B cell (primary cell): ENCODE results near the gene RPRD1A. TPM values are rescaled to one million over a fixed set of nuclear protein-coding genes. Genes with fewer than 3 reads are reported as not detected.

Experiments used
- ATAC-seq: fragments of 200-7000 bp; cut with Tn5 transposase; one replicate; pipeline ENCODE4 v1.10.0; 2021; ENCODE audit warnings: low read depth, mild to moderate bottlenecking, moderate number of reproducible peaks, moderate library complexity
- CTCF ChIA-PET: fragments of 350-600 bp; sonication (Branson Sonifier 250); formaldehyde crosslinking; loops from one replicate; lab custom pipeline; 2021; ENCODE audit warnings: antibody characterized with exemption, inconsistent platforms; lab: Charles Lee
- POLR2A ChIA-PET: fragments of 350-600 bp; sonication (Branson Sonifier 250); formaldehyde crosslinking; loops from one replicate; lab custom pipeline; 2021; ENCODE audit warnings: antibody characterized with exemption; lab: Charles Lee
- DNase-seq: peaks from one replicate; pipeline ENCODE4 v3.0.0; 2013
- H2AFZ ChIP-seq: 2 replicates; pipeline ENCODE4 v1.6.1; 2012; ENCODE audit warnings: mild to moderate bottlenecking, low read depth, low read length; ENCODE audit not compliant: insufficient read depth, poor library complexity, severe bottlenecking
- H3K27ac ChIP-seq, 2 donors: 1 replicate in 1 of 2; 2 replicates in 1 of 2; pipeline ENCODE4 v1.5.1; 2012 to 2013; ENCODE audit warnings: low read length in 2 of 2, mild to moderate bottlenecking in 2 of 2, moderate library complexity in 1 of 2
- H3K27me3 ChIP-seq, 4 experiments: fragments of 200-600 bp in 1 of 4; sonication (generic) in 1 of 4; replicated peaks in 1 of 4; 1 replicate in 2 of 4; 2 replicates in 2 of 4; pipeline versions ENCODE4 v1.6.1 to v1.7.0; 2013 to 2016; ENCODE audit warnings: low read length in 3 of 4, mild to moderate bottlenecking in 2 of 4, mixed read lengths in 1 of 4, moderate library complexity in 1 of 4; ENCODE audit not compliant: insufficient read depth in 4 of 4, control insufficient read depth in 3 of 4; ENCODE audit errors: control extremely low read depth in 1 of 4
- H3K36me3 ChIP-seq, 2 experiments: replicated peaks in 1 of 2; 1 replicate in 1 of 2; 2 replicates in 1 of 2; pipeline versions ENCODE4 v1.6.1 to v1.7.1; 2013; ENCODE audit warnings: low read length in 1 of 2; ENCODE audit not compliant: insufficient read depth in 2 of 2, control insufficient read depth in 1 of 2; ENCODE audit errors: control extremely low read depth in 1 of 2, extremely low read depth in 1 of 2
- H3K4me1 ChIP-seq, 2 donors: fragments of 200-600 bp in 1 of 2; sonication (generic) in 1 of 2; 1 replicate in 1 of 2; 2 replicates in 1 of 2; pipeline versions ENCODE4 v1.5.1 to v1.6.1; 2013 to 2017; ENCODE audit warnings: low read length in 2 of 2; ENCODE audit not compliant: control insufficient read depth in 2 of 2, insufficient read depth in 2 of 2
- H3K4me2 ChIP-seq: replicated peaks from 2 replicates; pipeline ENCODE3; 2012; ENCODE audit warnings: mild to moderate bottlenecking, low read depth, low read length; ENCODE audit not compliant: poor library complexity, severe bottlenecking
- H3K4me3 ChIP-seq, 5 experiments: fragments of 200-600 bp in 1 of 5; sonication (generic) in 1 of 5; 1 replicate in 3 of 5; 2 replicates in 2 of 5; pipeline versions ENCODE4 v1.5.1 to v1.7.0; 2011 to 2016; ENCODE audit warnings: low read length in 4 of 5, mild to moderate bottlenecking in 4 of 5, low read depth in 2 of 5, control low read depth in 1 of 5, moderate library complexity in 1 of 5; ENCODE audit not compliant: insufficient read depth in 1 of 5; ENCODE audit errors: control extremely low read depth in 1 of 5, extremely low read depth in 1 of 5
- H3K79me2 ChIP-seq: fragments of 200-600 bp; sonication (generic); one replicate; pipeline ENCODE4 v1.6.0; 2016; ENCODE audit warnings: low read length; ENCODE audit not compliant: control insufficient read depth, insufficient read depth
- H3K9ac ChIP-seq: fragments of 200-600 bp; sonication (generic); 2 replicates; pipeline ENCODE4 v1.6.1; 2017; ENCODE audit warnings: mild to moderate bottlenecking, low read length, moderate library complexity
- H3K9me3 ChIP-seq, 3 donors: one replicate each; pipeline versions ENCODE4 v1.6.1 to v1.7.1; 2013; ENCODE audit warnings: low read length in 2 of 3; ENCODE audit not compliant: control insufficient read depth in 2 of 3, insufficient read depth in 1 of 3; ENCODE audit errors: control extremely low read depth in 1 of 3
- H4K20me1 ChIP-seq: 2 replicates; pipeline ENCODE4 v1.6.0; 2012; ENCODE audit warnings: mild to moderate bottlenecking, low read length; ENCODE audit not compliant: insufficient read depth, control insufficient read depth, poor library complexity, severe bottlenecking
- H3K27ac Mint-ChIP-seq: one replicate; pipeline ENCODE4 v1.8.0; 2021; ENCODE audit warnings: mixed read lengths
- H3K27me3 Mint-ChIP-seq: one replicate; pipeline ENCODE4 v1.8.0; 2021; ENCODE audit warnings: mixed read lengths
- H3K4me1 Mint-ChIP-seq: one replicate; pipeline ENCODE4 v1.8.0; 2021; ENCODE audit warnings: mixed read lengths
- H3K4me3 Mint-ChIP-seq: one replicate; pipeline ENCODE4 v1.8.0; 2021; ENCODE audit warnings: mixed read lengths
- H3K9me3 Mint-ChIP-seq: one replicate; pipeline ENCODE4 v1.8.0; 2022; ENCODE audit warnings: mixed read lengths; ENCODE audit not compliant: insufficient read depth
- EZH2 ChIP-seq: IDR thresholded peaks from 2 replicates; pipeline ENCODE4 v1.6.1; 2012; ENCODE audit warnings: borderline replicate concordance, low read depth, mild to moderate bottlenecking, moderate library complexity, low read length; ENCODE audit not compliant: insufficient read depth, poor library complexity, severe bottlenecking
- WGBS: methylation state at CpG from one replicate; pipeline ENCODE4 v1.1.5; 2013; ENCODE audit warnings: missing lambda C conversion rate; ENCODE audit not compliant: insufficient coverage; 5-methylcytosine and 5-hydroxymethylcytosine counted together
- intact Hi-C: fragments of 100-400 bp; cut with micrococcal nuclease; formaldehyde crosslinking; loops from one replicate; pipeline ENCODE4 v1.10.0; 2022
- polyA plus RNA-seq: library from polyadenylated mRNA; depleted of rRNA; stranded (reverse); fragments of >200 nt; gene quantifications from 2 replicates; pipeline ENCODE4 v1.2.3, GENCODE V29; 2012
- total RNA-seq, 2 donors: library from RNA; stranded (reverse); fragments of 120-200 nt in 1 of 2; gene quantifications; 1 replicate in 1 of 2; 2 replicates in 1 of 2; pipeline versions ENCODE4 v1.2.3 to v1.2.4, GENCODE V29; 2013 to 2022
- TF ChIP-seq, protein P1 (sequence below): fragments of 200-600 bp; IDR thresholded peaks from one replicate; pipeline ENCODE4 v1.8.0; 2022; ENCODE audit warnings: antibody characterized with exemption, mild to moderate bottlenecking

The RPRD1A gene
- total and polyA plus RNA-seq, 2 donors (not counting 1 experiment from before 2014, with no cell fraction given), result 27.6 to 62.6 TPM

DNA sequence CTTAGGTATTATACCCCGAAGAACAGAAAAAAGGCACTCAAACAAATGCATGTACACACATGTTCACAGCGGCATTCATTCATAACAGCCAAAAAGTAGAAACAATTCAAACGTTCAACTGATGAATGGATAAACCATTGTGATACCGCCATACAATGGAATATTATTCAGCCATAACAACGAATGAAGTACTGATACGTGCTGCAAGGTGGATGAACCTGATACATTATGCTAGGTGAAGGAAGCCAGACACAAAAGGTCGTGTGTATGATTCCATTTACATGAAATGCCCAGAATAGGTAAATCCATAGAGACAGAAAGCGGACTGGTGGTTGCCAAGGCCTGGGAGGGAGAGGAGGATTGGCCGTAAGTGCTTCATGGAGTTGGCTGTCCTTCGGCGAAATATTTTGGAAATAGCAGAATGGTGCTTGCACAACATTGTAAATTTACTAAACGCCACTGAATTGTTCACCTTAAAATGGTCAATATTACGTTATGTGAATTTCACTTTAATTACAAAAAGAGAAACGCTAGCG, 95.6 kb downstream of the RPRD1A start:
- Histone ChIP-seq H3K4me3 (peak overlapping the region; percentile 85 to 98 (median 94)), H3K4me1 (peaks cover 20 to 38% of the 10 kb centered on the region in 2 donors), H3K27me3 (no peaks in the 10 kb centered on the region), H3K36me3 (peaks cover 0 to 25% of the 10 kb centered on the region in 2 experiments), H3K79me2 (peaks cover 14% of the 10 kb centered on the region), H2AFZ (peak overlapping the region; percentile 95), H3K9me3 (no peaks in the 10 kb centered on the region), H3K9ac (peak overlapping the region; percentile 84), H3K4me2 (peak overlapping the region; percentile 83), H4K20me1 (no peaks in the 10 kb centered on the region), H3K27ac (peak overlapping the region; percentile 79 to 90)
- POLR2A ChIA-PET, result interaction anchor here (0.7 to 2.0 kb wide), 5 partner anchors 21 to 731 kb away, joined by 3 to 12 read pairs (median 4); partner anchors contain the start of genes ELP2, INO80C, SLC39A6 and ZNF397
- Mint-ChIP-seq H3K27ac (peak overlapping the region; percentile 93), H3K9me3 (no peaks in the 10 kb centered on the region), H3K27me3 (no peaks in the 10 kb centered on the region), H3K4me1 (peaks cover 53% of the 10 kb centered on the region), H3K4me3 (peak overlapping the region; percentile 91)
- ATAC-seq, result no peak
- DNase-seq, result no peak
- TF ChIP-seq, protein P1, sequence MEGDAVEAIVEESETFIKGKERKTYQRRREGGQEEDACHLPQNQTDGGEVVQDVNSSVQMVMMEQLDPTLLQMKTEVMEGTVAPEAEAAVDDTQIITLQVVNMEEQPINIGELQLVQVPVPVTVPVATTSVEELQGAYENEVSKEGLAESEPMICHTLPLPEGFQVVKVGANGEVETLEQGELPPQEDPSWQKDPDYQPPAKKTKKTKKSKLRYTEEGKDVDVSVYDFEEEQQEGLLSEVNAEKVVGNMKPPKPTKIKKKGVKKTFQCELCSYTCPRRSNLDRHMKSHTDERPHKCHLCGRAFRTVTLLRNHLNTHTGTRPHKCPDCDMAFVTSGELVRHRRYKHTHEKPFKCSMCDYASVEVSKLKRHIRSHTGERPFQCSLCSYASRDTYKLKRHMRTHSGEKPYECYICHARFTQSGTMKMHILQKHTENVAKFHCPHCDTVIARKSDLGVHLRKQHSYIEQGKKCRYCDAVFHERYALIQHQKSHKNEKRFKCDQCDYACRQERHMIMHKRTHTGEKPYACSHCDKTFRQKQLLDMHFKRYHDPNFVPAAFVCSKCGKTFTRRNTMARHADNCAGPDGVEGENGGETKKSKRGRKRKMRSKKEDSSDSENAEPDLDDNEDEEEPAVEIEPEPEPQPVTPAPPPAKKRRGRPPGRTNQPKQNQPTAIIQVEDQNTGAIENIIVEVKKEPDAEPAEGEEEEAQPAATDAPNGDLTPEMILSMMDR, result no peak
- TF ChIP-seq EZH2, result no peak
- intact Hi-C loops, result loop anchor here (1.0 to 10.0 kb wide), 12 partner anchors 21 to 929 kb away; partner anchors contain the start of genes ELP2, INO80C, KIAA1328 and RPRD1A
- 49% methylated on average over 8 of the region's 15 CpGs for WGBS
- CTCF ChIA-PET, result interaction anchor here (0.6 to 1.5 kb wide), 4 partner anchors 46 to 616 kb away, joined by 3 to 4 read pairs (median 4); no protein-coding TSS in a partner anchor

DNA sequence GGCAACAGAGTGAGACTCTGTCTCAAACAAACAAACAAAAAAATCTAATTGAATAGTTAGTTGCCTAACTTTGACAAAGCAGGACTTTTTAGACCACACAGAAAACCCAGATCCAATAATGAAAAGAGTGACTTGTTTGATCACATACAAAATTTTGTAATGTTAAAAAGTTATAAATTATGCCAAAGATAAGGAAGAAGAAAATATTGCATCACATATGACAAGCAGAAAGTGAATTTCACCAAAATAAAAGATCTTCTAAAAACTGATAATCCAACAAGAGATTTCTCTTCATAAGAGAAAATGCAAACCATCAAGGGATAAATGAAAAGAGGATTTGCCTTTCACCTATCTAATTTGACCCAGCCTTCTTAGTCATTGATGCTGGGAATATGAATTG, 97.7 kb downstream of the RPRD1A start:
- Histone ChIP-seq H3K4me3 (peak overlapping the region in 2 of 5 experiments; percentile 48 to 60), H3K4me2 (peak overlapping the region; percentile 75), H3K27me3 (no peaks in the 10 kb centered on the region), H3K9ac (peak overlapping the region; percentile 58), H3K9me3 (no peaks in the 10 kb centered on the region), H3K36me3 (peaks cover 0 to 8% of the 10 kb centered on the region in 2 experiments), H4K20me1 (no peaks in the 10 kb centered on the region), H3K27ac (no peak overlapping the region), H3K4me1 (peaks cover 20 to 38% of the 10 kb centered on the region in 2 donors), H3K79me2 (peaks cover 14% of the 10 kb centered on the region), H2AFZ (peak overlapping the region; percentile 38)
- CTCF ChIA-PET, result no interaction called here
- POLR2A ChIA-PET, result no interaction called here
- DNase-seq, result no peak
- no peak for TF ChIP-seq EZH2
- no peaks in the 10 kb centered on the region for H3K9me3 Mint-ChIP-seq
- peaks cover 46% of the 10 kb centered on the region for H3K4me1 Mint-ChIP-seq
- H3K4me3 Mint-ChIP-seq, result no peak overlapping the region
- H3K27ac Mint-ChIP-seq, result peak overlapping the region; percentile 17
- intact Hi-C loops, result loop anchor here (10.0 kb wide), 1 partner anchor 795 kb away; no protein-coding TSS in a partner anchor
- no peaks in the 10 kb centered on the region for H3K27me3 Mint-ChIP-seq
- ATAC-seq, result no peak
